Hepatocyte (in vitro differentiated cells): ENCODE results near the gene B3GNT9.

Experiments used
- CTCF ChIP-seq: fragments of 200-600 bp; sonication (generic); IDR thresholded peaks from 2 replicates; pipeline ENCODE4 v1.5.1; 2016; ENCODE audit warnings: antibody characterized with exemption, mild to moderate bottlenecking; ENCODE audit not compliant: poor library complexity
- EZH2 ChIP-seq: fragments of 200-600 bp; sonication (generic); IDR thresholded peaks from 2 replicates; pipeline ENCODE4 v1.6.1; 2016; ENCODE audit warnings: antibody characterized with exemption, mild to moderate bottlenecking, borderline replicate concordance
- EZH2phosphoT487 ChIP-seq: fragments of 200-600 bp; sonication (generic); IDR thresholded peaks from one replicate; pipeline ENCODE4 v1.6.1; 2018; ENCODE audit warnings: antibody characterized with exemption, mild to moderate bottlenecking, low read depth, moderate library complexity; ENCODE audit not compliant: unreplicated experiment, severe bottlenecking

- TF ChIP-seq CTCF (no peak), EZH2 (no peak), EZH2phosphoT487 (no peak)
Observed at GRCh38 chr16:67128887-67129286, 21.9 kb downstream of the B3GNT9 start.
